ENCODE results near the gene SRGAP2B.
"Not testable (repeated sequence)": the region's sequence is repeated elsewhere in the genome, so short reads cannot be mapped to it uniquely, and the experiment has no call there.

The SRGAP2B gene

GRCh38 chr1:145082483-145083255, 12.5 kb downstream of the SRGAP2B start:
- DNase-seq: not testable (repeated sequence)

GRCh38 chr1:145080193-145080592, 14.9 kb downstream of the SRGAP2B start:
- not testable (repeated sequence) for DNase-seq

- DNase-seq: not testable (repeated sequence)
Observed at GRCh38 chr1:145079737-145080136, 15.4 kb downstream of the SRGAP2B start.

GRCh38 chr1:145078787-145079370, 16.2 kb downstream of the SRGAP2B start:
- not testable (repeated sequence) for DNase-seq

GRCh38 chr1:145077872-145078786, 17.0 kb downstream of the SRGAP2B start:
- DNase-seq: not testable (repeated sequence)

- DNase-seq: not testable (repeated sequence)
Observed at GRCh38 chr1:145076877-145077276, 18.3 kb downstream of the SRGAP2B start.

- DNase-seq: not testable (repeated sequence)
Observed at GRCh38 chr1:145074021-145074559, 21.0 kb downstream of the SRGAP2B start.

GRCh38 chr1:145071569-145071968, 23.6 kb downstream of the SRGAP2B start:
- not testable (repeated sequence) for DNase-seq

- DNase-seq: not testable (repeated sequence)
Observed at GRCh38 chr1:145066486-145066885, 28.6 kb downstream of the SRGAP2B start.

- DNase-seq: not testable (repeated sequence)
Observed at GRCh38 chr1:145065194-145065826, 29.8 kb downstream of the SRGAP2B start.

- not testable (repeated sequence) for DNase-seq
Observed at GRCh38 chr1:145063941-145064648, 31.0 kb downstream of the SRGAP2B start.

GRCh38 chr1:145063285-145063684, 31.8 kb downstream of the SRGAP2B start:
- DNase-seq: not testable (repeated sequence)

GRCh38 chr1:145058184-145058583, 36.9 kb downstream of the SRGAP2B start:
- DNase-seq: not testable (repeated sequence)

- DNase-seq: not testable (repeated sequence)
Observed at GRCh38 chr1:145055217-145055760, 39.8 kb downstream of the SRGAP2B start.

- not testable (repeated sequence) for DNase-seq
Observed at GRCh38 chr1:145053428-145053827, 41.7 kb downstream of the SRGAP2B start.

- DNase-seq: not testable (repeated sequence)
Observed at GRCh38 chr1:145052019-145052776, 42.9 kb downstream of the SRGAP2B start.

GRCh38 chr1:145048181-145048856, 46.8 kb downstream of the SRGAP2B start:
- DNase-seq: not testable (repeated sequence)

- not testable (repeated sequence) for DNase-seq
Observed at GRCh38 chr1:145047553-145047952, 47.6 kb downstream of the SRGAP2B start.

GRCh38 chr1:145045571-145046273, 49.4 kb downstream of the SRGAP2B start:
- DNase-seq: not testable (repeated sequence)
